Prostate gland (tissue), 2 donors: Measurements from ENCODE around the gene ADAMTSL1.

Experiments
- CTCF ChIP-seq, 4 experiments: fragments of 200-600 bp in 2 of 4; fragments of 450-650 bp in 2 of 4; sonication (generic) in 2 of 4; IDR thresholded peaks; 1 replicate in 3 of 4; 2 replicates in 1 of 4; pipeline ENCODE4 v1.5.1; 2016 to 2019; ENCODE audit warnings: antibody characterized with exemption in 4 of 4, mild to moderate bottlenecking in 2 of 4, moderate library complexity in 2 of 4
- POLR2A ChIP-seq: fragments of 450-650 bp; IDR thresholded peaks from one replicate; pipeline ENCODE4 v1.6.1; 2016; ENCODE audit warnings: antibody characterized with exemption, mild to moderate bottlenecking
- POLR2AphosphoS5 ChIP-seq: sonication (generic); formaldehyde crosslinking; IDR thresholded peaks from one replicate; pipeline ENCODE4 v1.6.1; 2017; ENCODE audit warnings: antibody characterized with exemption

GRCh38 chr9:18889550-18889949 is 415.6 kb downstream of the ADAMTSL1 start:
- TF ChIP-seq CTCF (IDR thresholded peaks at IDR 0.05) (no peak), POLR2AphosphoS5 (no peak), POLR2A (no peak)
